HEK293T (cell line): Measurements from ENCODE around the gene APOL4.

Experiments used
- ARNT ChIP-seq: fragments of 450-650 bp; IDR thresholded peaks from 2 replicates; pipeline ENCODE4 v1.6.1; 2017; ENCODE audit warnings: mild to moderate bottlenecking
- BHLHE40 ChIP-seq: fragments of 450-650 bp; IDR thresholded peaks from 2 replicates; pipeline ENCODE4 v1.6.1; 2016; ENCODE audit warnings: mild to moderate bottlenecking, moderate library complexity, borderline replicate concordance
- NFRKB ChIP-seq: fragments of 450-650 bp; IDR thresholded peaks from 2 replicates; pipeline ENCODE4 v1.6.1; 2016; ENCODE audit warnings: mild to moderate bottlenecking, moderate library complexity
- SP1 ChIP-seq: fragments of 450-650 bp; IDR thresholded peaks from 2 replicates; pipeline ENCODE4 v1.6.1; 2017

GRCh38 chr22:36147196-36147791 is 54.3 kb downstream of the APOL4 start:
- no peak for TF ChIP-seq ARNT
- TF ChIP-seq SP1: no peak
- TF ChIP-seq BHLHE40: no peak
- no peak for TF ChIP-seq NFRKB
